Smooth muscle cell of the brain vasculature (primary cell): ENCODE results near the gene PNLDC1.
"Not testable (repeated sequence)": the region's sequence is repeated elsewhere in the genome, so short reads cannot be mapped to it uniquely, and the experiment has no call there.

Experiments used
- DNase-seq: peaks from one replicate; pipeline ENCODE4 v3.0.0-alpha.2; 2012; ENCODE audit warnings: low read depth, low spot score

The PNLDC1 gene

GRCh38 chr6:159778542-159779103 lies 21.5 kb upstream of the PNLDC1 start:
- DNase-seq, result no peak

DNA sequence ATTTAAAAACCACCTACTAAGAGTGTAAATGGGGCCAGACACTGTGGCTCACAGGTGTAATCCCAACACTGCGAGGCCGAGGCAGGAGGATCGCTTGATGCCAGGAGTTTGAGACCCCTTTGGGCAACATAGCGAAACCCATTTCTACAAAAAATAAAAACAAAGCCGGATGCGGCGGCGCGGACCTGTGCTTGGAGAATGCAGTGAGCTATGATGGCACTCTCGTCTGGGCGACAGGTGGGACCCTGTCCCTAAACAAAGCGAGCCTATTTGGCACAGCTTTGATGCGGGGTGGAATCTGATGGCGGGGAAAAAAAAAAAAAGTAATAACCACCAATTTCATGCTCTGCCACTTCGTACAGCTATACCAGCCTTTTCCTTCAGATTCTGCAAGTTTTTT lies 11.8 kb upstream of the PNLDC1 start:
- no peak for DNase-seq

DNA sequence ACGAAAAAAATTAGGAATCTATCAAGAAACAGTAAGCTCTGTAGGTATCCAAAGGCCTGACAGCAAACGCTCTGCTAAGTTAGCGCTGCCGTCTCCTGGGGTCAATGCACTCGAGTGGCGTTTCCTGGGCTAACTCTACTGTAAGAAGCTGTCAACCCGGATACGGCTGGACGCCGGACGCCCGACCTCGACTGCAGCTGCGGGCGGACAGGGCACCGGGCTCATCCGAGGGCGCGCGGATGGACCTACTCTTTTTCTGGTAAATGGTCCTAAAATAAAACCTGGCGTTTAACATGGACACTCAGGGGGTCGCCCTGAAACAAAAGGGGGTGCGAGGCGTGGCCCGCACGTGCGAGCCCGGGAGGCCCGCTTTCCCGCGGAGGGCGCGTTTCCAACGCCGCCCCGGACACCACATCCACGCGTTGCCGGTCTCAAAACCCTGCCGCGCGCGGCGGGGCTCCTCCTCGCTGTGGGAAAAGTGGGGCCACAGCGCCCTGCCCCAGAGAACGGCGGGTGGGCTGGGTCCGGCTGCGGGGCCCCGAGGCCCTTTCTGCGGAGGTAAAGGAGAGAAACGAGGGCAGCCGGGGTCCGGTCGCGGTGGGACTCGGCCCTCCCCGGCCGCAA lies 11.2 kb upstream of the PNLDC1 start:
- DNase-seq, result no peak

- DNase-seq, result peak; percentile 99
Observed at GRCh38 chr6:159789377-159790148, 10.5 kb upstream of the PNLDC1 start, which contains the start of gene TCP1. Gene TCP1 (minus strand): TSS chr6:159789602. CDS start chr6:159789468, 134 bp downstream.

GRCh38 chr6:159790149-159790955 lies 9.7 kb upstream of the PNLDC1 start, which contains the start of gene MRPL18:
Gene MRPL18 (plus strand): TSS chr6:159790467. CDS start chr6:159790588, 121 bp downstream.
- DNase-seq, result peak; percentile 94

GRCh38 chr6:159790956-159791598 lies 9.0 kb upstream of the PNLDC1 start:
- no peak for DNase-seq

DNA sequence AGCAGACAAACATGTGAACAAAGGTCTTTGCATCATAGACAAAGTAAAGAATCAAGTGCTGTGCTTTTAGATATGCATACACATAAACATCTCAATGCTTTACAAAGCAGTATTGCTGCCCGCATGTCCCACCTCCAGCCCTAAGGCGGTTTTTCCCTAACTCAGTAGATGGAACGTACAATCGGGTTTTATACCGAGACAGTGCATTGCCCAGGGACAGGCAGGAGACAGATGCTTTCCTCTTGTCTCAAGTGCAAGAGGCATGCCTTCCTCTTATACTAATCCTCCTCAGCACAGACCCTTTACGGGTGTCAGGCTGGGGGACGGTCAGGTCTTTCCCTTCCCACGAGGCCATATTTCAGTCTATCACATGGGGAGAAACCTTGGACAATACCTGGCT lies 5.1 kb upstream of the PNLDC1 start:
- not testable (repeated sequence) for DNase-seq

DNA sequence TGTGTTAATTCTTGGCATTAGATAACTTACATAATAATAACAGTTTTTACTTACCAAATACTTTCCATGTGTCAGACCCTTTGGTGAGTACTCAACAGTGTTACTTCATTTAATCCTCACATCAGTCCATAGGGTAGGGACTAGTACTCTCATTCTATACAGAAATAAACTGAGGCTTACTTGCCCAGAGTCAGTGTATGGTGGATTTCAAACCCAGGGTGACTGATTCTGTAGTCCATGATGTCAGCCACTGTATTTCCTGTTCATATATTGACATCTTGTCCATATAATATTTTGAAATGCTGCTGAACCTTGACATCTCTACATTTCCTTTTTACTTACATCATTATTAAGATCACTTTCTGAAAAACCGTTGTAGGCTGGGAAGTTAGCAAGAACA lies 2.5 kb upstream of the PNLDC1 start:
- no peak for DNase-seq

- DNase-seq, result no peak
Observed at GRCh38 chr6:159801935-159802334, 1.9 kb downstream of the PNLDC1 start.

DNA sequence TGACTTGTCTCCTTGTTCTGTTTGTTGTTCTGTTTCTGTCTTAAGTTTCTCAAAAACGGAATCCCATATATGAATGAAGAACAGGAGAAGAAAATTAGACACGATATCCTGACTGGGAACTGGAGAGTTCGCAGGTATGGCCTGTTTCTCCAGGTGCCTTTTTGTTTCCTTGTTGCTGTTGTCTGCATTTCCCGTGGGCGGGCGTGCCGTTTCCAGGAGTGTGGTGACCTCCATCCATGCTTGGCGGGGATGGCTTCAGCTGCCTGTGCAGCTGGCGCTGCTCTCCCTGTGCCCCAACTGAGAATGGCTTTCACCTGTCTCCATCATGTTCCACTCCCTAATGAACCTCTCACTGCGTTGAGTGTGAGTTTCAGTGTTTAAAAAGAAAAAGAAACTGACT lies 4.4 kb downstream of the PNLDC1 start:
- no peak for DNase-seq

GRCh38 chr6:159805440-159806020 lies 5.5 kb downstream of the PNLDC1 start:
- no peak for DNase-seq

- DNase-seq, result no peak
Observed at GRCh38 chr6:159806021-159806458, 6.0 kb downstream of the PNLDC1 start.

GRCh38 chr6:159807150-159807858 lies 7.2 kb downstream of the PNLDC1 start:
- DNase-seq, result no peak

DNA sequence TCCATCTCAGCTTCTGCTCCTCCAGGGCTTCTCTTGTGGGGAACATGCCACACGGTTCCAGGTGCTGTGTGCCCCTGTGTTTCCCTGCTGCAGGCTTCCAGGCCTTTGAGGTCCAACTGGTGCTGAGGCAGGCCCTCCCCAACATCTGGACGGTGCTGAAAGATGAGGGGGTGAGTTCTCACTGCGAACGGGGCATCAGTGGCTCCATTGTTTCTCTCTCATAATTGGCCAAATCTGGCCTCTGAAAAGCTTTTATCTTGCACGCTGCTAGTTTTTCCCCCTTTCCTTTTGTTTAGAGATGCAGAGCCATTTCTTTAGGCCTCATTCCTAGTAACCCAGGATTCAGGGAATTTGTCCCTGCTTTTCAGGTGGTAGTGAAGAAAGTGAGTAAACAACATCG lies 8.6 kb downstream of the PNLDC1 start:
- DNase-seq, result no peak

DNA sequence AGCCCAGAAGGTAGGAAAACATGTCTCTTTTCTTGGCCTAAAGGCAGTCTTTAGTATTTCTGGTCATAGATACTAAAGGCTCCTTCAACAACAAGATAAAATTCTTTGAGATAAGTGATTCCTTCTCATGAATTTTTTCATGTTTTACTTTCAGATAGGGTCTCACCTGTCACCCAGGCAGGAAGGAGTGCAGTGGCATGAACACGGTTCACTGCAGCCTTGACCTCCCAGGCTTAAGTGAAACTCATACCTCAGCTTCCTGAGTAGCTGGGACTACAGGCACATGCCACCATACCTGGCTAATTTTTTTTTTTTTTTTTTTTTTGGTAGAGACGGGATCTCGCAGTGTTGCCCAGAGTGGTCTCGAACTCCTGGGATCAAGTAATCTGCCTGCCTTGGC lies 9.1 kb downstream of the PNLDC1 start:
- DNase-seq, result no peak

GRCh38 chr6:159813781-159814180 lies 13.7 kb downstream of the PNLDC1 start:
- no peak for DNase-seq

GRCh38 chr6:159815410-159815809 lies 15.3 kb downstream of the PNLDC1 start:
- DNase-seq, result no peak

- DNase-seq, result not testable (repeated sequence)
Observed at GRCh38 chr6:159816775-159817174, 16.7 kb downstream of the PNLDC1 start.

DNA sequence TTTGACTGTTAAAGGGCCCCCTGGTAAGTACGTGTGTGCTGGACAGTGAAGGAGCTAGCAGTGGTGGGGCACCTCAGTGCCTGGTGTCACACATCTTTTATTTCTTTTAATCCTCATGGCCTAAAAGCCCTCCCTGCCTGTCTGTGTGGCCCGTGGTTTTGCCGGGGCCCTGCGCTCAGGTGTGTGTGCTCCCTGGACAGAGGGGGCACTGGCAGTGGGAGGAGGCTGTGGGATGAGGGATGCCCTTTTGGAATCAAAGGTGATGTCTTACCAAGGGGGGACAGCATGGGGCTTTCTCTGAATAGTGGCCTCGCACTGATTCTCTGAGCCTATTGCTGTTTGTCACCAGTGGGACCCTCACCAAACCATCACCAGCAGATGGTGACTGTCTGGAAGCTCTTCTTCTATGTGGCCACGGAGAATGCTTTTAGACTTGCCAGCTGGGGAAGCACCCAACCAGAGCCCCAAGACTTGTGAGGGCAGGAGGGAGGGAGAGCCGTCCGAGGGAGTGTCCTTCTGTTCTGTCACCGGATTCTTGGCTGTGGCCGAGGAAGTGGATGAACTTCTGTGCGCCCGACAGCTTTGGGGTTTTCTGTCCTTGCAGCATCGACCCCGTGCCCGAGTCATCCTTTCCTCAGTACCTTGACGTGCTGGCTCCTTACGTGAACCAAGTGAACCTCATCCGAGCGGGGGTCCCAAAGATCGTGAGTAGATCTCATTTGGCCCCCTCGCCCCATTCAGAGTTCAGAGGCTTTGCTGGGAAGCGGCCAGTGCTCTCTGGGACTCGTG lies 18.1 kb downstream of the PNLDC1 start:
- DNase-seq, result no peak

GRCh38 chr6:159819098-159819497 lies 19.0 kb downstream of the PNLDC1 start:
- no peak for DNase-seq
